Cerebellar cortex (tissue), 1 donor: ENCODE results near the gene MPV17.
"Not testable (repeated sequence)": the region's sequence is repeated elsewhere in the genome, so short reads cannot be mapped to it uniquely, and the experiment has no call there.

Experiments used
- DNase-seq: peaks from one replicate; pipeline ENCODE4 v3.0.0-alpha.2; 2015; ENCODE audit warnings: low spot score

Gene MPV17

GRCh38 chr2:27322766-27323595 lies at the start of gene MPV17:
MPV17 (minus strand) TSS chr2:27323097; CDS start chr2:27322517, 580 bp downstream.
- peak; percentile 97 for DNase-seq

- DNase-seq = no peak
Observed at GRCh38 chr2:27370816-27371620, 48.1 kb upstream of the MPV17 start.

GRCh38 chr2:27370026-27370815 lies 47.3 kb upstream of the MPV17 start, which contains the start of the genes EIF2B4 and SNX17:
EIF2B4 (minus strand) TSS chr2:27370338; CDS start chr2:27370314, 24 bp downstream.
SNX17 (plus strand) TSS chr2:27370616; CDS start chr2:27370744, 128 bp downstream.
- DNase-seq = peak; percentile 99

- DNase-seq = peak; percentile 39
Observed at GRCh38 chr2:27369471-27370025, 46.7 kb upstream of the MPV17 start.

- no peak for DNase-seq
Observed at GRCh38 chr2:27363933-27364332, 41.0 kb upstream of the MPV17 start.

GRCh38 chr2:27362678-27363420 lies 40.0 kb upstream of the MPV17 start:
- DNase-seq = no peak

GRCh38 chr2:27356382-27357181 lies 33.7 kb upstream of the MPV17 start, which contains the start of gene GTF3C2:
GTF3C2 (minus strand) TSS chr2:27356764; CDS start chr2:27343554, 13,210 bp downstream.
- DNase-seq = peak; percentile 100

- DNase-seq = no peak
Observed at GRCh38 chr2:27356056-27356381, 33.1 kb upstream of the MPV17 start.

GRCh38 chr2:27354597-27354927 lies 31.7 kb upstream of the MPV17 start:
- DNase-seq = no peak

GRCh38 chr2:27353762-27354596 lies 31.1 kb upstream of the MPV17 start:
- no peak for DNase-seq

- not testable (repeated sequence) for DNase-seq
Observed at GRCh38 chr2:27353386-27353761, 30.5 kb upstream of the MPV17 start.

GRCh38 chr2:27351802-27352598 lies 29.1 kb upstream of the MPV17 start:
- DNase-seq = no peak

GRCh38 chr2:27350106-27350693 lies 27.3 kb upstream of the MPV17 start:
- DNase-seq = no peak

- DNase-seq = no peak
Observed at GRCh38 chr2:27347641-27348040, 24.7 kb upstream of the MPV17 start.

GRCh38 chr2:27336173-27336572 lies 13.3 kb upstream of the MPV17 start:
- no peak for DNase-seq

GRCh38 chr2:27335311-27335710 lies 12.4 kb upstream of the MPV17 start:
- no peak for DNase-seq

- DNase-seq = no peak
Observed at GRCh38 chr2:27324720-27325119, 1.8 kb upstream of the MPV17 start.

- no peak for DNase-seq
Observed at GRCh38 chr2:27323596-27324285, 844 bp upstream of the MPV17 start.
